ENCODE measurements around the gene DLX3.

Gene DLX3

DNA sequence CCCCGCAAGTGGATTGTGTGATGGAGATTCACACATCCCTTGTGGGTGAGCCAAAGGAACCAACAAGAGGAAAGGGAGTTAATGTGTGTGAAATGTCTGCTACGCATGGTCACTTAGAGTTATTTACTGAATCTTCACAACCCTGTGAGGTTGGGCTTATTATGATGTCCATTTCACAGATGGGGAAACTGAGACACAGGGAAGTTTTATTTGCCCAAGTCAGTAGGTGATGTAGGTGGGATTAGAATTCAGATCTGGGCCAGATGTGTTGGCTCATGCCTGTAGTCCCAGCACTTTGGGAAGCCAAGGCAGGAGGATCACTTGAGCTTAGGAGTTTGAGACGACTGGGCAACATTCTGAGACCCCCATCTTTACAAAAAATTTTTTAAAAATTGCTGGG, 37.7 kb downstream of the DLX3 start:
- DNase-seq (ENCODE audit: low read depth in 2 of 2): no peak

DNA sequence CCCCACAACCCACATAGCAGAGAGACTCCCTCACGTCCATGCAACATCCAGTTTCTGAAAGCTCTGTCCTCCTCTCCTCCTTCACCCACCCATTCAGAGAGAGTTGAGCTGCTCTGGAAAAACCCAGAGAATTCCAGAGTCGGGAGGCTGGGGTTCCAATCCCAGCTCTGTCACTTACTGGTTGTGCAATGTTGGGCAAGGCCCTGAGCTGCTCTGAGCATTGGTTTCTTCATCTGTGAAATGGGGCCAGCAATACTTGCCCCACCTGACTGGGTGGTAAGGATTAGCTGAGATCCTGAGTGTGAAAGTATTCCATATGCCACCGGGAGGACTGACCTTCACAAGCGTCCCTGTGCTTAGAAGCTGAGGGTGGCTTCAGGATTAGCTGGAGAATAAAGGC, 38.2 kb downstream of the DLX3 start:
- DNase-seq (ENCODE audit: low read depth in 2 of 2): no peak

DNA sequence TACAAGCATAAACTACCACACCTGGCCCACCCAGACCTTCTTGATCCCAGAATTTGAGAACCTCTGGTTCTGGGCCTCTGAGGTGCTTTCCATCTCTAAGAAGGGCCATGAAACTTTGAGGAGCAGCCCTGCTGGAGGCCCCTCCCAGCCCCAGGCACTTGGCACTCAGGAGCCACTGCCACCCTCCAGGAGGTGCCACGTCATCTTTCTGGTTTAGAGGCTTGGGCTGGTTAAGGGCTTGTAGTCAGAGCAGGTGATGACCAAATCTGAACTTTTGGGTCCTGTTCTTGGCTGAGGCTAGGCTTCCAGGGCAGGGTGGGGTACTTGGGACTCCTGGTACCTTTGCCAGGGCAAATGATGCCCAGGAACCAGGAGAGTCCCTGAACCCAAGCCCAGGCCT, 39.9 kb downstream of the DLX3 start:
- DNase-seq (ENCODE audit: low read depth in 2 of 2): no peak

- no peak for DNase-seq (ENCODE audit: low read depth in 2 of 2)
Measured at GRCh38 chr17:49952912-49953497, 42.0 kb downstream of the DLX3 start.

DNA sequence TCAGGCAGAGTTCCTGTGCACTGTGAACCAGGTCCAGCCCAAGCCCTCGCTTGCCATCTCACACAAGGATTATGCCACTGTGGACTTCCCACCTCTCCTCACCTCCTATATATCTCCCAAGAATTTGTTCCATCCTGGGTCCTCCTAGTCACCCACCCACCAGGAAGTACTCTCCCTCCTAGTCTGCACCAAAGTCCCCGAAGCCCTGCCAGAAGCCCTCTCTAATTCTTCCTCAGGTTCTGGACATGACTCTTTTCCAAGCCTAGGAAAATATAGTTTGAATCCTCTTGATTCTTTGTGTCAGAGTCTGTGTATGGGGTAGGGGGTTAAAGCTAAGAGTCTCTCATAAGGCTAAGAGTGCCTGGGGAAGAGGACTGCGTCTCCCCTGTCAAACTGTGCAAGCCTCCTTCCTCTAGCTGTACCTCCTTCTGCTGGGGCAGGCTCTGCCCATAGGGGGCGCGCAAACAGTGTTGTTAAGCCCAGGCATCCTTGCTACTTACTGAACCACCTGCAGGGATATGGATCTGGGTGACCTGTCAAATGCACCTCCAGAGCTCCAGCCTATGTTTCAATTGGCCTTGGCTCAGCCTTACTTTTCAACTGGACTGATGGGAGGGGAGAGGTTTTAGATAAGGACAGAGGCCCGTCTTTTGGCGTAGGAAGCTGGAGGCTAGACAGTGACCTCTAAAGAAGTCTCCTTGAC, 42.7 kb downstream of the DLX3 start:
- peak; percentile 72 to 80 for DNase-seq (ENCODE audit: low read depth in 2 of 2)

- DNase-seq (ENCODE audit: low read depth in 2 of 2): no peak
Measured at GRCh38 chr17:49951362-49952082, 43.5 kb downstream of the DLX3 start.

DNA sequence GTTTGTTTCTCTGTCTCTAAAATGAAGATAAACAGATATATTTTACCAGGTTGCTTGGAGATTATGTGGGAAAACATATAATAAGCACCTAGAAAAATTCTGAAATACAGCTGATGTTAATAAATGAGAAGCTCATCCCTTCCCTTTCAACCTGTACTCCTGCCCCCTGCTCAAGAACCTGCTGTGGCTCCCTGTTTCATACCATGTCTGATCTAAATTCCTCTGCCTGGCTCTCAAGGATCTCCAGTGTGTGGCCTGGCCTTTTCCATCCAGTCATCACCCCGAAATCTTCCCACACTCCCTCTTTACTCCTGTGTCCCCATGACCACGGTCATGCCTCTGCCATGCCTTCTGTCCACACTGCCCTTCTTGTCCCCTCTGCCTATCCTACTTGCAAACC, 45.4 kb downstream of the DLX3 start:
- DNase-seq (ENCODE audit: low read depth in 2 of 2): no peak

- no peak for DNase-seq (ENCODE audit: low read depth in 2 of 2)
Measured at GRCh38 chr17:49946964-49947584, 48.0 kb downstream of the DLX3 start.

GRCh38 chr17:49946208-49946607, 48.8 kb downstream of the DLX3 start:
- no peak for DNase-seq (ENCODE audit: low read depth in 2 of 2)

GRCh38 chr17:49944273-49944870, 50.7 kb downstream of the DLX3 start:
- no peak for DNase-seq (ENCODE audit: low read depth in 2 of 2)

DNA sequence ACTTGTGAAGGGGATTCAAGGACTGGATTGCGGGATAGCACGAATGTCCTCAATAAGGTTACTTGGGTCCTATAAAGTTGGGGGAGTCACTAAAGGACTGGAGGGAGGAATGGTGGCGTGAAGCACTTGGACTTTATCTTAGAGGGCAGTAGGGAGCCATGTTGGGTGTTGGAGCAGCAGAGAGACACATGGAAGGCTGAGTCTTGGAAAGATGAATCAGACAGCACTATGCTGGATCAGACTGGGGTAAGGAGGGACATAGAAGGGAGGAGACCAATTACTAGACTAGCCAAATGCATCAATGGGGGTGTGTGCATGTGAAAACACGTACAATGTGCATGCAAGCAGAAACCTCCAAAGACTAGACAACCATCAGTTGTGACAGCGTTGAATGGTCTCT, 52.1 kb downstream of the DLX3 start:
- no peak for DNase-seq (ENCODE audit: low read depth in 2 of 2)

DNA sequence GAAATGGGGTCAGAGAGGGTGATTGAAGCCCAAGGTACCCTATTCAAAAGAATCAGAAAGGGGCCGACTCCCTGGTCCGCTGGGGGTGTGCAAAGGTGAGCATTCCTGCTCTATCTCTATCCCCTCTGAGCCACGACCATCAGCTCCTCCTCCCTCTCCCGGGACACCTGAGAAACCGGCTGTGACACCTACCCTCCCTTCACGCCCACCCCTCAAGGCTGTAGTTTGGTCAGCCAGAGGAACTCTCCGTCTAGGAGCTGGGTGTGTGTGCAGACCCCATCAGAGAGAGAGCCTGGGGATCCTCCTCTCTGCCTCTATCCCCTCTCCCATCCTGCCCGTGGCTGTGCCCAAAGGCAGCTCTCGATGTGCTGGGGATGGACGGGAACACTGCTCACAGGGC, 53.6 kb downstream of the DLX3 start:
- DNase-seq (ENCODE audit: low read depth in 2 of 2): no peak
